Stimulated activated naive B cell treated with anti-CD40 and anti-IgM and Interleukin-4, amounts not matched to agents 10 μg/mL and 1 μg/mL and 100 μg/mL, for 72 hours (primary cell): ENCODE data around the gene SCMH1.

Experiments
- ATAC-seq, 2 donors: fragments of 150-1000 bp; cut with Tn5 transposase; replicated peaks; 2 replicates each; pipeline ENCODE4 v1.10.0; 2021; ENCODE audit warnings: moderate library complexity in 1 of 2
- DNase-seq: peaks from one replicate; pipeline ENCODE4 v3.0.0; 2021
- H3K27ac Mint-ChIP-seq: one replicate; pipeline ENCODE4 v1.8.0; 2022; ENCODE audit warnings: mild to moderate bottlenecking, mixed read lengths
- H3K27me3 Mint-ChIP-seq, 2 donors: one replicate each; pipeline ENCODE4 v1.8.0; 2022; ENCODE audit warnings: mixed read lengths in 2 of 2
- H3K36me3 Mint-ChIP-seq, 2 donors: one replicate each; pipeline ENCODE4 v1.8.0; 2022; ENCODE audit warnings: mixed read lengths in 2 of 2, mild to moderate bottlenecking in 1 of 2
- H3K4me1 Mint-ChIP-seq, 2 donors: one replicate each; pipeline ENCODE4 v1.8.0; 2022; ENCODE audit warnings: mixed read lengths in 2 of 2, mild to moderate bottlenecking in 1 of 2
- H3K4me3 Mint-ChIP-seq, 2 donors: one replicate each; pipeline ENCODE4 v1.8.0; 2022; ENCODE audit warnings: mild to moderate bottlenecking in 2 of 2, mixed read lengths in 2 of 2, moderate library complexity in 1 of 2
- H3K9me3 Mint-ChIP-seq, 2 donors: one replicate each; pipeline ENCODE4 v1.8.0; 2022; ENCODE audit warnings: mixed read lengths in 2 of 2, mild to moderate bottlenecking in 1 of 2

SCMH1 gene

GRCh38 chr1:41022424-41022823 lies 219.7 kb downstream of the SCMH1 start:
- DNase-seq (no peak), ATAC-seq (no peak)
- Mint-ChIP-seq H3K36me3 (peaks cover 33 to 54% of the 10 kb centered on the region in 2 donors), H3K4me1 (peaks cover 13 to 24% of the 10 kb centered on the region in 2 donors), H3K9me3 (no peaks in the 10 kb centered on the region), H3K27me3 (no peaks in the 10 kb centered on the region), H3K4me3 (no peak overlapping the region), H3K27ac (no peak overlapping the region)

DNA sequence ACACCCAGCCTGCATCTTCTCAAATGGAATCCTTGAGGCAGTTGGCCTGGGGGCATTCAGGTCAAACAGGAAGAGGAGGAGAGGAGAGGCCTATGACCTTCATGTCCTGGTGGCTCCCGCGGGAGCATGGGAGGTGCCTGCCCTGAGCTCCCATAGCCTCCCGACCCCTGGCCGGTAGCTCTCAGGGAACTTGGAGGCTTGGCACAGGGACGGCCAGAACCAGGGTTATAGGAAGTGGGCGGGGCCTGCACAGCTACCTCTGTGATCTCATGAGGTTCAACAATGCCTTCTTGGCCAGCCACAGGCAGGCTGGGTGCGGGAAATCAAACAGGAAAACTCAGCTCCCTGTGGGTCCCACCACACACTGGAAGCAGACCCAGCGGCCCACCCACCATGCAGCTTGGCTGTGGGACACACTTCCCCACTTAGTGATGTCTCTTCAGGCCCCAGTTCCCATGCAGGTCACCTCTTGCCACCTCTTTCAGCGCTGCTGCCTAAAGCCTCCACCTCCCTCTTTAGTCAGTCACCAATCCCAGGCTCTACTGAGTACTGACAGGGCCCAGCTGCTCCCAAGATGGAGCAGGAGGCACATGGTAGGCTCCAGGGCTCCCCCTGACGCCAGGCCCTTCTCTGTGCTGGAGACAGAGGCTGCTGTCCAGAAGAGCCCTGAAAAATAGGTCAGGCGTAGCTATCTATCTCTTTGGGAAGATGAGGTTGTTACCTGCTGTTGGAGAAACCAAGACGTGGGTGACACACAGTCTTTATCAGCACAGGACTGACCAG lies 220.4 kb downstream of the SCMH1 start, which contains the start of gene SLFNL1:
SLFNL1 (minus strand) TSS at position 200 of the 783 bp plus-strand sequence. CDS start 1,065 bp downstream, outside the sequence.
- no peaks in the 10 kb centered on the region for H3K27me3 Mint-ChIP-seq

GRCh38 chr1:41020654-41021053 lies 221.5 kb downstream of the SCMH1 start:
- Mint-ChIP-seq H3K27me3 (no peaks in the 10 kb centered on the region), H3K27ac (peak overlapping the region; percentile 73), H3K4me1 (peaks cover 7 to 16% of the 10 kb centered on the region in 2 donors), H3K4me3 (no peak overlapping the region), H3K9me3 (no peaks in the 10 kb centered on the region), H3K36me3 (peaks cover 29 to 55% of the 10 kb centered on the region in 2 donors)
- DNase-seq, result no peak
- no peak for ATAC-seq

More for the DNA sequence above, 220.4 kb downstream of the SCMH1 start, which contains the start of gene SLFNL1:
- peaks cover 13 to 24% of the 10 kb centered on the region in 2 donors for H3K4me1 Mint-ChIP-seq
- ATAC-seq, result no peak
- peaks cover 30 to 52% of the 10 kb centered on the region in 2 donors for H3K36me3 Mint-ChIP-seq
- no peaks in the 10 kb centered on the region for H3K9me3 Mint-ChIP-seq
- H3K4me3 Mint-ChIP-seq, result peak within 1 kb of the TSS in 1 of 2 donors; percentile 5
- peak within 1 kb of the TSS; percentile 73 for H3K27ac Mint-ChIP-seq
- DNase-seq, result no peak

DNA sequence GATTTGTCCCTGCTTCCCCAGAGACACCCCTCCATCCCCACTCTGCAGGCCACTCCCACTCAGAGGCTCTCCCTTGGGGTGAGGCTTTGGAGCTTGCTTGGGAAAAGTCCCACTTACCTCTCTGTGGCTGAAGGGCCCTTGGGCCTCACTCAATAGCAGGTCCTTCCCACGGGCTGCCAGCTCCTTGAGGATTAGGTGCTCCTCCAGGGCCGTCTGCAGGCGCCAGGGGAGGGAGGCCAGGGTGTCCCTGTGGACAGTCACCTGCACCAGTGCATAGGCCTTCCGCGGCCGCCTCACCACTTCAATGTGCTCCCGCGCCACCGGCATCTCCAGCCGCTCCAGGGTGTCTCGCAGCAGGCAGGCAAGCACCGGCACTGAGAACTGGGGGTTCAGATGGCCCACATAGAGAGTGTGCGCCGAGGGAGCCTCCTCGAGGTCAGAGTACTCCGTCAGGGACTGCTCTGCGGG lies 222.0 kb downstream of the SCMH1 start:
- peak overlapping the region; percentile 73 for H3K27ac Mint-ChIP-seq
- no peak for DNase-seq
- no peak for ATAC-seq
- peaks cover 7 to 22% of the 10 kb centered on the region in 2 donors for H3K4me1 Mint-ChIP-seq
- no peaks in the 10 kb centered on the region for H3K27me3 Mint-ChIP-seq
- H3K4me3 Mint-ChIP-seq, result no peak overlapping the region
- peaks cover 29 to 55% of the 10 kb centered on the region in 2 donors for H3K36me3 Mint-ChIP-seq
- H3K9me3 Mint-ChIP-seq, result no peaks in the 10 kb centered on the region

DNA sequence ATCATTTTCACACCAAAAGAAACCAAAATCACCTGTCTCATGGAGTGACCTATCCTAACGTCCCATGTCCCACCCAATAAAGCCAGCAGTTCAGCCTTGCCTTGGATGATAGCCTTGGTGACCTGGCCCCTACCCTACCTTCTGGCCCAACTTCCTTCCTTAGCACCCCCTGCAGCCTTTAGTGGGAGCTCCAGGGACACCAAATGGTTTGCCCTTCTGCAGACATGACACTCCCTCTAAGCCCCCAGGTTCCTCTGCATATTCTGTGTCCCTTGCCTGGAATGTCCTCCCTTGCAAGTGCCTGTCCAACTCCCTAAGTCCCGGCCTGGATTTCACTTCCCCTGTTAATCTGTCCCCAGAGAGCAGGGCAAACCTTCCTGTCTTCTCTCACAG lies 222.8 kb downstream of the SCMH1 start:
- DNase-seq (no peak), ATAC-seq (no peak)
- Mint-ChIP-seq H3K27me3 (no peaks in the 10 kb centered on the region), H3K4me3 (no peak overlapping the region), H3K9me3 (no peaks in the 10 kb centered on the region), H3K4me1 (peaks cover 11 to 29% of the 10 kb centered on the region in 2 donors), H3K27ac (peak overlapping the region; percentile 51), H3K36me3 (peaks cover 32 to 60% of the 10 kb centered on the region in 2 donors)

DNA sequence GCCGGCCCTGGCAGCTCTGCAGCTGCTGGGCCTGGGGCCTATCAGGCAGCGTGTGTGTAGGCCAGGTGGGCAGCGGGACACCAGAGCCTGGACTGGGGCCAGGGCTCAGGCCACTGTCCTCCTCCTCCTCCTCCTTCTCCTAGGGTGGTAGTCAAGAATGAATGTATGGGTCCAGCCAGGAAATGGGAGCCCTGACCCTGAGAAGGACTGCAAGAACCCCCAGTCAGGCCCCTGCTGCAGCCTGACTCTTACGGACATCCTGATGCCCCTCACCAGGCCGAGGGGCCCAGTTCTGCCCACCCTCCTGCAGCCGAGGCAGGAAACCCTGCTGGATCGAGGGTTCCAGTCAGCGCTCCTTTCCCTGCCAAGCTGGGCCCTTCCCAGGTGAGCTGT lies 224.1 kb downstream of the SCMH1 start:
- H3K4me3 Mint-ChIP-seq, result no peak overlapping the region
- no peaks in the 10 kb centered on the region for H3K27me3 Mint-ChIP-seq
- H3K36me3 Mint-ChIP-seq, result peaks cover 39 to 65% of the 10 kb centered on the region in 2 donors
- no peaks in the 10 kb centered on the region for H3K9me3 Mint-ChIP-seq
- peak overlapping the region; percentile 47 for H3K27ac Mint-ChIP-seq
- no peak for DNase-seq
- no peak for ATAC-seq
- H3K4me1 Mint-ChIP-seq, result peaks cover 18 to 36% of the 10 kb centered on the region in 2 donors

GRCh38 chr1:41017141-41018017 lies 224.7 kb downstream of the SCMH1 start:
- Mint-ChIP-seq H3K4me1 (peaks cover 18 to 36% of the 10 kb centered on the region in 2 donors), H3K27me3 (no peaks in the 10 kb centered on the region), H3K4me3 (no peak overlapping the region), H3K9me3 (no peaks in the 10 kb centered on the region), H3K27ac (peak overlapping the region; percentile 5), H3K36me3 (peaks cover 43 to 69% of the 10 kb centered on the region in 2 donors)
- DNase-seq, result no peak
- no peak for ATAC-seq

DNA sequence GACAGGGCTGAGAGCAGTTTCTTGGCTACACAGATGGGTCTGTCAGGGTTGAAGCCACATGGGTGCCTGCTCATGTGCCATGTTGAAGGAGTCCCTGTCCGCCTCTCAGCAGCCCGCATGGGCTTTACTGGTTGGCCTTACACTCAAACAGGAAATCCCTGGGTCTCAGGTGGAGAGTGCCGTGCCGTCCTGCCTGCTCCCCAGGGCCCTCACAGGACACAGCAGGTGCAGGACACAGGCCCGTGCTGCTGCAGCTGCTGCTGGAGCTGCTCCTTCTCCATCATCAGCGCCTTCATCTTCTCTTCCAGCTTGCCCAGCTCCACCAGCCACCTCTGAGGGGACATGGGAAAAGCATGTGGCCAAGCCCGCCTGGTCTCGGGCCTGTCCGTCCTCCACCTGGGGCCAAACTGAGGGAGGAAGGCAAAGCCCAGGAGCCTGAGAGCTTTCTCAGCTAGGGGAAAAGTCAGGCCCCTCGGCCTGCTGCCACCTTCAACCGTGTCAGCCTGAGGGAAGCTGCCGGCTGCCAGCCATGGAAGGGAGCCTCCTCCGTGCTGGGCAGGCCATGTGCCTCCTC lies 226.1 kb downstream of the SCMH1 start:
- Mint-ChIP-seq H3K36me3 (peaks cover 54 to 77% of the 10 kb centered on the region in 2 donors), H3K9me3 (no peaks in the 10 kb centered on the region), H3K27me3 (no peaks in the 10 kb centered on the region), H3K27ac (peak overlapping the region; percentile 88), H3K4me3 (no peak overlapping the region), H3K4me1 (peaks cover 18 to 30% of the 10 kb centered on the region in 2 donors)
- ATAC-seq (peak in 1 of 2 donors; percentile 16), DNase-seq (no peak)

DNA sequence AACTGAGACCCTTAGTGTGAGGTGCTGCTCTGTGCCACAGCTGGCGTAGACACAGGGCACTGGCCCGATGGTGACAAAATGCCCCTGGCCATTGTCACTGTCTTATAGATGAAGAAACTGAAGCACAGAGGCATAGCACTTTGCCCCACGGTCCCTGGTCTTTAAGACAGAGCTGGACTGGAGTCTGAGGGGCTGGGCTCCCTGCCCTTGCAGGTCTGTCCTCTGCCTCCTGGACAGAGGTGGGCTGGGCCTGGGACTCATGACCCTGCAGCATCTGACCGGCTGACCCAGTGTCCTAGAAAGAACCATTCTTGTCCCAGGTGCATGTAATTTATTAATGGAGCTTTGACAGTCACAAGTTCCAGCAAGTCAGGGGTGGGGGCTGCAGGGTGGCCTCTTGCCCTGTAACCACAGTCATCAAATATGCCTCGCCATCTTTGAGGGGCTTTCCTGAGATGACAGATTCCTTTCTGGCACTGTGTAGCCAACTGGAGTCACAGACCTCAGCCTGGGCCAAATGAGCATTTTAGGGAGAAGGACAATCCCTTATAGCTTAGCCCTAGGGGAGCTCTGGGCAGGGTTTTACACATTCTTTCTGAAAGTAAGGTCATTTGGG lies 226.7 kb downstream of the SCMH1 start:
- H3K27ac Mint-ChIP-seq, result peak overlapping the region; percentile 71
- H3K27me3 Mint-ChIP-seq, result no peaks in the 10 kb centered on the region
- H3K36me3 Mint-ChIP-seq, result peaks cover 53 to 83% of the 10 kb centered on the region in 2 donors
- no peaks in the 10 kb centered on the region for H3K9me3 Mint-ChIP-seq
- ATAC-seq (peak in 1 of 2 donors; percentile 5), DNase-seq (no peak)
- peaks cover 18 to 30% of the 10 kb centered on the region in 2 donors for H3K4me1 Mint-ChIP-seq
- H3K4me3 Mint-ChIP-seq, result no peak overlapping the region

- H3K36me3 Mint-ChIP-seq, result peaks cover 52 to 88% of the 10 kb centered on the region in 2 donors
- no peak overlapping the region for H3K27ac Mint-ChIP-seq
- no peak for ATAC-seq
Measured at GRCh38 chr1:41014871-41015270, 227.2 kb downstream of the SCMH1 start.

GRCh38 chr1:41013796-41014195 lies 228.3 kb downstream of the SCMH1 start:
- peak overlapping the region; percentile 42 for H3K27ac Mint-ChIP-seq
- no peaks in the 10 kb centered on the region for H3K9me3 Mint-ChIP-seq
- no peaks in the 10 kb centered on the region for H3K27me3 Mint-ChIP-seq
- H3K4me1 Mint-ChIP-seq, result peaks cover 15 to 22% of the 10 kb centered on the region in 2 donors
- no peak overlapping the region for H3K4me3 Mint-ChIP-seq
- DNase-seq, result no peak
- peaks cover 48 to 86% of the 10 kb centered on the region in 2 donors for H3K36me3 Mint-ChIP-seq
- no peak for ATAC-seq

More at GRCh38 chr1:41014871-41015270, 227.2 kb downstream of the SCMH1 start:
- Mint-ChIP-seq H3K9me3 (no peaks in the 10 kb centered on the region), H3K4me3 (no peak overlapping the region), H3K4me1 (peaks cover 18 to 30% of the 10 kb centered on the region in 2 donors), H3K27me3 (no peaks in the 10 kb centered on the region)
- no peak for DNase-seq

GRCh38 chr1:41013024-41013423 lies 229.1 kb downstream of the SCMH1 start:
- Mint-ChIP-seq H3K27me3 (no peaks in the 10 kb centered on the region), H3K4me3 (no peak overlapping the region), H3K27ac (no peak overlapping the region), H3K36me3 (peaks cover 55 to 88% of the 10 kb centered on the region in 2 donors), H3K9me3 (no peaks in the 10 kb centered on the region), H3K4me1 (peaks cover 15 to 22% of the 10 kb centered on the region in 2 donors)
- no peak for DNase-seq
- ATAC-seq, result no peak

DNA sequence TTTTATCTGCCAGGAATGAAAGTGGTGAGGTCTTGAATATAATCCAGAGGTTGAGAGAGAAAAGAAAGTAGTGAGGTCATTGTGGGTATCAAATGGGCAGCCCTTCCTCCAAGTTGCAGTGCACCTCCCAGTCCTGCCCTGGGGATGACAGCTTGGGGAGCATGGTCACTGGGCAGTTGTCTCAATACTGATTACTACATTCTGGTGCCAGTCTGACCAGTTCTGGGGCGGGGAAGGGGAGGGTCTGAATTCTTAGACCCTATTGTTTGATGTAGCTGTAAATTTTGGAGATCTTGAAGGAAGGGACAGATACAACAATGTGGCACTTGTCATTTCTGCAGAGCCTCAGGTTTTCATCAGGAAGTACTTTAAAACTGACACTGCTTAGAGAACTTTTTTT lies 231.8 kb downstream of the SCMH1 start:
- Mint-ChIP-seq H3K4me1 (peaks cover 15 to 17% of the 10 kb centered on the region in 2 donors), H3K4me3 (no peak overlapping the region), H3K9me3 (no peaks in the 10 kb centered on the region), H3K36me3 (peaks cover 59 to 89% of the 10 kb centered on the region in 2 donors), H3K27me3 (no peaks in the 10 kb centered on the region), H3K27ac (no peak overlapping the region)
- DNase-seq, result no peak
- ATAC-seq, result no peak
